AG04450 (cell line): ENCODE results near the gene CHL1. TPM values are rescaled to one million over a fixed set of nuclear protein-coding genes. Genes with fewer than 3 reads are reported as not detected.

Source experiments
- CTCF ChIA-PET: fragments of 300-600, 350-600 bp; formaldehyde crosslinking; extraction: SDS; loops from one replicate; lab custom pipeline; 2022; ENCODE audit warnings: antibody characterized with exemption, inconsistent platforms; lab: Charles Lee
- POLR2A ChIA-PET: fragments of 350-600 bp; formaldehyde crosslinking; extraction: SDS; loops from one replicate; lab custom pipeline; 2021; ENCODE audit warnings: antibody characterized with exemption, inconsistent platforms; lab: Yijun Ruan, JAX
- DNase-seq: peaks from one replicate; pipeline ENCODE4 v3.0.0-alpha.2; 2011; ENCODE audit warnings: low read depth, low spot score
- H3K27ac ChIP-seq: one replicate; pipeline ENCODE4 v1.5.1; 2012; ENCODE audit warnings: low read depth, low read length, control low read depth
- H3K27me3 ChIP-seq: one replicate; pipeline ENCODE4 v1.6.0; 2012; ENCODE audit warnings: low read length; ENCODE audit not compliant: control insufficient read depth, insufficient read depth
- H3K4me3 ChIP-seq: 2 replicates; pipeline ENCODE4 v1.5.1; 2011; ENCODE audit warnings: mild to moderate bottlenecking, low read depth, low read length, control low read depth
- H3K9me3 ChIP-seq: 2 replicates; pipeline ENCODE4 v1.5.1; 2012; ENCODE audit warnings: low read length; ENCODE audit not compliant: control insufficient read depth, insufficient read depth
- CTCF ChIP-seq: IDR thresholded peaks from 2 replicates; pipeline ENCODE4 v1.5.1; 2011; ENCODE audit warnings: low read depth, low read length, control low read depth, inconsistent platforms
- polyA plus RNA-seq: library from polyadenylated mRNA; depleted of rRNA; stranded (reverse); fragments of >200 nt; gene quantifications from 2 replicates; pipeline ENCODE4 v1.2.3, GENCODE V29; 2011

Gene CHL1
- polyA plus RNA-seq, 1 experiment: 0.40 TPM

- ChIA-PET POLR2A (no interaction called here), CTCF (interaction anchor here (0.7 kb wide), 1 partner anchor 221 kb away, joined by 3 read pairs; no protein-coding TSS in a partner anchor)
- Histone ChIP-seq H3K27ac (no peak overlapping the region), H3K27me3 (peaks cover 38% of the 10 kb centered on the region), H3K4me3 (peak overlapping the region; percentile 57), H3K9me3 (no peaks in the 10 kb centered on the region; the same call in 1 of the 2 replicates)
- DNase-seq: no peak
- no peak for TF ChIP-seq CTCF
These were observed 1.4 kb downstream of the CHL1 start for GRCh38 chr3:197828-198491.

- no peak overlapping the region for H3K27ac ChIP-seq
- H3K4me3 ChIP-seq: no peak overlapping the region
- no peaks in the 10 kb centered on the region; the same call in 1 of the 2 replicates for H3K9me3 ChIP-seq
- no peak for DNase-seq
- POLR2A ChIA-PET: no interaction called here
- CTCF ChIA-PET: interaction anchor here (2.0 kb wide), 1 partner anchor 155 kb away, joined by 4 read pairs; no protein-coding TSS in a partner anchor
- no peak for TF ChIP-seq CTCF
- H3K27me3 ChIP-seq: peaks cover 30% of the 10 kb centered on the region
These were observed 3.3 kb downstream of the CHL1 start for GRCh38 chr3:199835-200234.

GRCh38 chr3:200758-201325 lies 4.3 kb downstream of the CHL1 start:
- TF ChIP-seq CTCF: no peak
- Histone ChIP-seq H3K4me3 (no peak overlapping the region), H3K9me3 (no peaks in the 10 kb centered on the region; the same call in 1 of the 2 replicates), H3K27me3 (peaks cover 26% of the 10 kb centered on the region), H3K27ac (no peak overlapping the region)
- CTCF ChIA-PET: interaction anchor here (2.0 kb wide), 1 partner anchor 154 kb away, joined by 4 read pairs; no protein-coding TSS in a partner anchor
- no peak for DNase-seq
- POLR2A ChIA-PET: no interaction called here

GRCh38 chr3:204102-204501 lies 7.5 kb downstream of the CHL1 start:
- ChIA-PET POLR2A (no interaction called here), CTCF (interaction anchor here (2.5 kb wide), 1 partner anchor 150 kb away, joined by 8 read pairs; no protein-coding TSS in a partner anchor)
- H3K9me3 ChIP-seq: no peaks in the 10 kb centered on the region
- no peak overlapping the region for H3K4me3 ChIP-seq
- DNase-seq: no peak
- no peak overlapping the region for H3K27ac ChIP-seq
- no peaks in the 10 kb centered on the region for H3K27me3 ChIP-seq
- no peak for TF ChIP-seq CTCF

GRCh38 chr3:207973-208372 lies 11.4 kb downstream of the CHL1 start:
- no peak for DNase-seq
- TF ChIP-seq CTCF: no peak
- ChIA-PET POLR2A (no interaction called here), CTCF (interaction anchor here (0.7 to 2.4 kb wide), 2 partner anchors 146 to 168 kb away, joined by 3 to 12 read pairs; no protein-coding TSS in a partner anchor)
- H3K27me3 ChIP-seq: no peaks in the 10 kb centered on the region
- H3K27ac ChIP-seq: no peak overlapping the region
- no peaks in the 10 kb centered on the region for H3K9me3 ChIP-seq
- H3K4me3 ChIP-seq: no peak overlapping the region
